Muscle of leg (tissue), 11 donors: ENCODE results near the gene PELI2. TPM values are rescaled to one million over a fixed set of nuclear protein-coding genes. Genes with fewer than 3 reads are reported as not detected.

ENCODE experiments used
- DNase-seq: peaks from one replicate; pipeline ENCODE4 v3.0.0; 2013
- H3K27ac ChIP-seq: one replicate; pipeline ENCODE4 v1.5.1; 2013; ENCODE audit warnings: mild to moderate bottlenecking, low read length, control low read depth
- H3K27me3 ChIP-seq: one replicate; pipeline ENCODE4 v1.6.1; 2013; ENCODE audit warnings: low read length; ENCODE audit not compliant: control insufficient read depth, insufficient read depth
- H3K36me3 ChIP-seq: one replicate; pipeline ENCODE4 v1.6.1; 2013; ENCODE audit warnings: low read length; ENCODE audit not compliant: control insufficient read depth, insufficient read depth
- H3K4me1 ChIP-seq: one replicate; pipeline ENCODE4 v1.6.1; 2013; ENCODE audit warnings: low read length; ENCODE audit not compliant: control insufficient read depth, insufficient read depth
- H3K4me3 ChIP-seq: one replicate; pipeline ENCODE4 v1.5.1; 2013; ENCODE audit warnings: low read length, control low read depth
- H3K9me3 ChIP-seq: replicated peaks from 2 replicates; pipeline ENCODE4 v1.6.1; 2013; ENCODE audit warnings: low read depth, low read length; ENCODE audit not compliant: control insufficient read depth
- WGBS: methylation state at CpG from one replicate; pipeline ENCODE4 v1.1.5; 2013; ENCODE audit warnings: missing lambda C conversion rate; ENCODE audit not compliant: insufficient coverage; 5-methylcytosine and 5-hydroxymethylcytosine counted together
- polyA plus RNA-seq, 8 donors: library from polyadenylated mRNA; unstranded; fragments of 120-200 nt; gene quantifications; one replicate each; pipeline versions ENCODE4 v1.2.1 to v1.2.3, GENCODE V29; 2013; ENCODE audit warnings: inconsistent platforms in 1 of 8, low replicate concordance in 1 of 8; ENCODE audit not compliant: insufficient read length in 8 of 8, insufficient read depth in 1 of 8
- total RNA-seq: library from RNA; stranded (reverse); fragments of 120-200 nt; gene quantifications from one replicate; pipeline ENCODE4 v1.2.4, GENCODE V29; 2013

The PELI2 gene
- total and polyA plus RNA-seq, 9 donors, result 3.5 to 7.6 (median 4.5) TPM

DNA sequence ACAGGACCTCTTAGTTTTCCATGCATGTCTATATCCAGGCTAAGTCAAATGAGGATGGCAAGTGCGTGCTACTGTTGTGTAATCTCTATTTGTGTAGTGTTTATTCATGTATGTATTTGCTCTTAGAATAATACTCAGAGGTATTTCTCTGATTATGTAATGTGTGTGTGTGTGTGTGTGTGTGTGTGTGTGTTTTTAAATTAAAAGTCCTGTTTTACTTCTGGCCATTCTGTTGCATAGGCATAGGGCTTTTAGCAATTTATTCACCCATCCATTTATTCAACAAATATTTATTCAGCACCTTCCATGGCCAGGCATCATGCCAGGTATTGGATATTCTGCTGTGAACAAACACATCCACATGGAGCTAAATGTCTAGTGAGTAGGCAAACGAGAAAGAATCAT lies 63.5 kb downstream of the PELI2 start:
- no peak overlapping the region for H3K4me3 ChIP-seq
- no peaks in the 10 kb centered on the region for H3K9me3 ChIP-seq
- H3K27ac ChIP-seq, result no peak overlapping the region
- no peak for DNase-seq
- WGBS, result 91% methylated on average over 2 of the region's 2 CpGs
- H3K36me3 ChIP-seq, result no peaks in the 10 kb centered on the region
- no peaks in the 10 kb centered on the region for H3K27me3 ChIP-seq
- H3K4me1 ChIP-seq, result peaks cover 2% of the 10 kb centered on the region

DNA sequence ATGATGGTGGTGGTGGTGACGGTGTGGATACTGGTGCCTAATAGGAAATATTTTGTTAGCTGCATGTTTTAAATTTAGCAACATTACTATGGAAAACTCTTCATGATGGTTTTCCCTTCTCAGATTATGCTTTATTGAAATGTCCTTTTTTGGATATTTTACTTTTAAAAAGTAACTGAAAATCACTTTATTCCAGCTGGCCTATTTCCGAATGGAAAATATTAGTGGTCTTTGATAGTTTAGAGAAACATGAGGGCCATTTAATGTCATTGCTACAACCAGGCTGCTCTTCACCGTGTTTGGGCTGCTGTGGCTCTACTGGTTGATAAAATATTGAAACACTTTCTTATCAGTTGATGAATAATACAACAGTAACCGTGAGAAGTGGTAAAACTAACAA lies 64.2 kb downstream of the PELI2 start:
- peak; percentile 73 for DNase-seq
- no peak overlapping the region for H3K27ac ChIP-seq
- no peaks in the 10 kb centered on the region for H3K4me1 ChIP-seq
- H3K27me3 ChIP-seq, result no peaks in the 10 kb centered on the region
- WGBS, result no CpG with 5 or more reads among the region's 4 CpGs
- H3K9me3 ChIP-seq, result no peaks in the 10 kb centered on the region
- H3K4me3 ChIP-seq, result no peak overlapping the region
- no peaks in the 10 kb centered on the region for H3K36me3 ChIP-seq

DNA sequence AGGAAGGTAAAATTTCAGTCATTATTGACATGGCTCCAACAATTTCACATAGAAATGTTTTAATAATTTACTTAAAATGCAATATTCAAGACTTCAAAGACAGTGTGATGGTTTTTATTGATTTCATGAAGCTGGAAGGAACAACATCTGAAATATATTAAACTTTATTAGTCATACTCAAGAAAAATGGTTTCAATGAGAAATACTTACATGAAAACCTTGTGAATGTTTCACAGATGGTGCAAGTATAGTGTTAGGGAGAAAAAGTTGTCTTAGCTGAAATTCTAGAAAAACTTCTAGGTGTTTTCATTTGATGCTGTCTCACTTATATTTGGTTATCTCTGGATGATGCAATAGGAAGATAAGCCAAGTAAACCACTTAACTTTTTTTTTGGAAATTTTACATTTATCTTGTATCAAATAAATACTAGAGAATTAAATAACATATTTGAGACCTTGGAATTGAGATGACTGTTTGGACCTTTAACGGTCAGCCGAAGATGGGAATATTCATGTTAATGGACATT lies 65.5 kb downstream of the PELI2 start:
- DNase-seq, result peak; percentile 36
- Histone ChIP-seq H3K27ac (no peak overlapping the region), H3K27me3 (no peaks in the 10 kb centered on the region), H3K4me1 (no peaks in the 10 kb centered on the region), H3K4me3 (no peak overlapping the region), H3K9me3 (no peaks in the 10 kb centered on the region), H3K36me3 (no peaks in the 10 kb centered on the region)
- WGBS, result no CpG with 5 or more reads among the region's 2 CpGs

DNA sequence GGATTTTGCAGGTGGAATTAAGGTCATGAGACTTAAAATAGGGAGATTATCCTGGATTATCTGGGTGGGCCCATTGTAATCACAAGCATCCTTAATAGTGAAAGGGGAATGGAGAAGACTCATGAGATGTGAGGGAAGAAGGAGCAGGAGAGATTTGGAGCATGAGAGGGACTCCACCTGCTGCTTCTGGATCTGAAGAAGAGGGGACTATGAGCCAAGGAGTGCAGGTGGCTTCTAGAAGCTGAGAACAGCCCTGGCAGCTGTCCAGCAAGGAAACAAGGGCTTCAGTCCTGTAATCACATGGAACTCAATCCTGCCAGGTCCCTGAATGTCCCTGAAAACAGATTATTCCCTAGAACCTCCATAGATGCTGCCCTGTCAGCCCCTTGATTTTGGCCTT lies 67.8 kb downstream of the PELI2 start:
- H3K4me3 ChIP-seq, result no peak overlapping the region
- H3K9me3 ChIP-seq, result no peaks in the 10 kb centered on the region
- H3K27me3 ChIP-seq, result no peaks in the 10 kb centered on the region
- H3K4me1 ChIP-seq, result no peaks in the 10 kb centered on the region
- DNase-seq, result peak; percentile 61
- H3K27ac ChIP-seq, result no peak overlapping the region
- H3K36me3 ChIP-seq, result no peaks in the 10 kb centered on the region

DNA sequence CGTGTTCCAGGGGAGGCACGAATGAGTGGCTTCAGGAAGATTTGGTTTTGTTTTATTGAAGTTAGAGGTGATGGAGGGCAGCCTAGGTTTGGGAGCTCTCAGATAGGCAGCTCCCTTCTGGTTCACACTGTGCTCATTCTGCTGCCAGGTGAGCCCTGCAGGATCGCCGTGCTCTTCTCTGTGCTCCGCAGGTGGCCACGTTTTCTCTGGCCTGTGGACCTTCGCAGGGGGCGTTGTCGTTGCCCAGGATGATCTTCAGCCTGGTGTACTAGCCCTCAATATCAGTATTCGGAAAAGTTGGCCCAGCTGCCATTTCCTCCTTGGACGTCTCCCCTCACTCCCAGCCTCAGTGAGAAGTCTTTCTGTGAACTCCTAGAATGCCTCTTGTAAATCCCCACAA lies 69.5 kb downstream of the PELI2 start:
- Histone ChIP-seq H3K27me3 (no peaks in the 10 kb centered on the region), H3K36me3 (no peaks in the 10 kb centered on the region), H3K9me3 (no peaks in the 10 kb centered on the region), H3K4me3 (no peak overlapping the region), H3K4me1 (no peaks in the 10 kb centered on the region), H3K27ac (no peak overlapping the region)
- no peak for DNase-seq
- WGBS, result 88% methylated on average over 9 of the region's 11 CpGs

- Histone ChIP-seq H3K27me3 (no peaks in the 10 kb centered on the region), H3K9me3 (no peaks in the 10 kb centered on the region), H3K4me3 (no peak overlapping the region), H3K36me3 (no peaks in the 10 kb centered on the region), H3K4me1 (no peaks in the 10 kb centered on the region), H3K27ac (no peak overlapping the region)
- no CpG with 5 or more reads among the region's 4 CpGs for WGBS
- DNase-seq, result peak; percentile 46
These were observed 71.1 kb downstream of the PELI2 start for GRCh38 chr14:56189307-56189706.

GRCh38 chr14:56193347-56193746 lies 75.1 kb downstream of the PELI2 start:
- Histone ChIP-seq H3K9me3 (no peaks in the 10 kb centered on the region), H3K4me3 (no peak overlapping the region), H3K27ac (no peak overlapping the region), H3K27me3 (no peaks in the 10 kb centered on the region), H3K4me1 (peaks cover 7% of the 10 kb centered on the region), H3K36me3 (no peaks in the 10 kb centered on the region)
- DNase-seq, result no peak
- no CpG with 5 or more reads among the region's 1 CpG for WGBS

DNA sequence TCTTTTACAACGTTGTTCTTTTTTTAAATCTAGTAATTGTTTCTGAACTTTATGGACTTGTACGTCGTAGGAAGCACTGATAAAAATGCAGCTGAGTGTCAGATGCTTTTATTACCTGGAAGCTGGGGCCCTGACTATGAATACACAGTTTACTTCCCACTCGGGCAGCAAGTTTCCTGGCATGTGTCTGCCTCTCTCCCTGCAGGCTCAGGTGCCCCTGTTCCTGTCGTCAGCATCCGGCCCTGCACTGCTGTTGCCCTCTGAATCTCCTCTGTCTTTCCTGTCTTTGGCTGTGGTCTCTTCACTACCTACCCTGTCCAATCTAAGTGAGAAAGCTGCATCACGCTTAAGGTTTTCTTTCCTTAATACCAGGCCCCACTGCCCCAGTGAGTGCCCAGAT lies 75.8 kb downstream of the PELI2 start:
- Histone ChIP-seq H3K27ac (no peak overlapping the region), H3K4me3 (no peak overlapping the region), H3K27me3 (no peaks in the 10 kb centered on the region), H3K9me3 (no peaks in the 10 kb centered on the region), H3K4me1 (peaks cover 7% of the 10 kb centered on the region), H3K36me3 (no peaks in the 10 kb centered on the region)
- no peak for DNase-seq
- WGBS, result 78% methylated on average over 5 of the region's 7 CpGs

GRCh38 chr14:56195223-56195622 lies 77.0 kb downstream of the PELI2 start:
- Histone ChIP-seq H3K27me3 (no peaks in the 10 kb centered on the region), H3K4me1 (peaks cover 7% of the 10 kb centered on the region), H3K9me3 (no peaks in the 10 kb centered on the region), H3K27ac (no peak overlapping the region), H3K36me3 (no peaks in the 10 kb centered on the region), H3K4me3 (no peak overlapping the region)
- DNase-seq, result peak; percentile 51
- WGBS, result 28% methylated on average over 3 of the region's 5 CpGs

DNA sequence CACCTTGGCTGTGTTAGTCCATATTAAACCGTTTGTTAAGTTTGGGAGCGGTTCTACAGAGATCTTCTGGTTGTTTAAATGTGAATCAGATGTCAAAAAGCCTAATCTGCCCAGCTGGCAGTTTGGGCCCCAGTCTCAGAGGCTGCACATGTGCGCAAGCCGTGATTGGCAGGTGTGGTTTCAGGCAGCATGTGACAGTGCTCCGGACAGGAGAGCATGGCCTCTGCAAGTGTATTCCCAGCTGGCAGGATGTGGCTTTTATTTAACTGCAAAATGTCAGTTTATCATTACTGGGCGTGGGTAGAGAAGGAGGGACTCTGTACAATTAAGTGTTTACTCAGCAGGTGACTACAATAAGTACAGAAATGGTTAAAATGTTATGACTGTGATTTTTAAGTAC lies 77.5 kb downstream of the PELI2 start:
- no peak overlapping the region for H3K4me3 ChIP-seq
- no peaks in the 10 kb centered on the region for H3K9me3 ChIP-seq
- no peak overlapping the region for H3K27ac ChIP-seq
- no peaks in the 10 kb centered on the region for H3K27me3 ChIP-seq
- H3K36me3 ChIP-seq, result no peaks in the 10 kb centered on the region
- peaks cover 7% of the 10 kb centered on the region for H3K4me1 ChIP-seq
- DNase-seq, result peak; percentile 55
- WGBS, result 36% methylated on average over 5 of the region's 6 CpGs

DNA sequence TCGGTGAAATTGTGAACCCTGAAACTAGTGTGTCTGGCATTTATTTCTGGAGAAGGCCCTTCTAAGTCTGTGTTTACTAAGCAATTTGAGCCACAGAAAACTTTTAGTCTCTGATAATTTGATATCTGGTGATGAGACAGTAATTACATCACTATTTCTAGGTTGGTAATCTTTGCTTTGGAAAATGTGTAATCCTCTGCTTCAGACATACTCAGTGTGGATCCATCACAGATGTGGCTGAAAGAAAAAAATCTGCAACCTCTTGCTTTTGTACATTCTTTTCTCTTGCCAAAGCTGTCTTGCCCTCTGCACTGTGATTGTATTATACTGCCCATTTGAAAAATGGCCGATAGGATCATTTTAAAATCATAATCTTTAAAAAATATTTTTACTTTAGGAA lies 78.1 kb downstream of the PELI2 start:
- no peak overlapping the region for H3K4me3 ChIP-seq
- H3K27ac ChIP-seq, result no peak overlapping the region
- no peaks in the 10 kb centered on the region for H3K27me3 ChIP-seq
- H3K36me3 ChIP-seq, result no peaks in the 10 kb centered on the region
- no peaks in the 10 kb centered on the region for H3K9me3 ChIP-seq
- peak; percentile 41 for DNase-seq
- H3K4me1 ChIP-seq, result peaks cover 7% of the 10 kb centered on the region
- no CpG with 5 or more reads among the region's 2 CpGs for WGBS
